HG03095 (cell line): ENCODE results near the gene EHF.
A peak's percentile ranks its signal among the peaks of the same experiment; 100 is the strongest.

ENCODE experiments used
- ATAC-seq: cut with Tn5 transposase; IDR thresholded peaks from one replicate; pipeline ENCODE4 v1.9.1; 2021; ENCODE audit warnings: moderate library complexity; ENCODE audit not compliant: unreplicated experiment

The EHF gene

GRCh38 chr11:34623463-34623862, 2.6 kb downstream of the EHF start:
- ATAC-seq = no peak

- ATAC-seq = no peak
Measured at GRCh38 chr11:34624069-34624468, 3.2 kb downstream of the EHF start.

- no peak for ATAC-seq
Measured at GRCh38 chr11:34625576-34625975, 4.7 kb downstream of the EHF start.

- no peak for ATAC-seq
Measured at GRCh38 chr11:34626393-34626792, 5.5 kb downstream of the EHF start.

GRCh38 chr11:34627197-34627596, 6.3 kb downstream of the EHF start:
- ATAC-seq = no peak

GRCh38 chr11:34629711-34630110, 8.8 kb downstream of the EHF start:
- ATAC-seq = no peak

- ATAC-seq = no peak
Measured at GRCh38 chr11:34630544-34630943, 9.7 kb downstream of the EHF start.

- ATAC-seq = no peak
Measured at GRCh38 chr11:34631297-34631696, 10.4 kb downstream of the EHF start.

- ATAC-seq = no peak
Measured at GRCh38 chr11:34631737-34632104, 10.8 kb downstream of the EHF start.

- ATAC-seq = no peak
Measured at GRCh38 chr11:34632105-34632791, 11.4 kb downstream of the EHF start.

- peak; percentile 20 for ATAC-seq
Measured at GRCh38 chr11:34633640-34633989, 12.7 kb downstream of the EHF start.

GRCh38 chr11:34633990-34634693, 13.2 kb downstream of the EHF start:
- peak; percentile 93 for ATAC-seq

- ATAC-seq = no peak
Measured at GRCh38 chr11:34634694-34635062, 13.8 kb downstream of the EHF start.

GRCh38 chr11:34636127-34636526, 15.2 kb downstream of the EHF start:
- no peak for ATAC-seq

GRCh38 chr11:34637303-34637702, 16.4 kb downstream of the EHF start:
- ATAC-seq = no peak

GRCh38 chr11:34638897-34639296, 18.0 kb downstream of the EHF start:
- ATAC-seq = no peak

- no peak for ATAC-seq
Measured at GRCh38 chr11:34639545-34639944, 18.7 kb downstream of the EHF start.

- peak; percentile 65 for ATAC-seq
Measured at GRCh38 chr11:34640050-34640923, 19.4 kb downstream of the EHF start.

GRCh38 chr11:34640924-34641275, 20.0 kb downstream of the EHF start:
- no peak for ATAC-seq

GRCh38 chr11:34641456-34641855, 20.6 kb downstream of the EHF start:
- ATAC-seq = no peak

- ATAC-seq = no peak
Measured at GRCh38 chr11:34642001-34642554, 21.2 kb downstream of the EHF start.

- ATAC-seq = no peak
Measured at GRCh38 chr11:34642873-34643272, 22.0 kb downstream of the EHF start.
